D341Med (cell line): ENCODE measurements around the gene ZNF593OS.

Experiments
- DNase-seq: peaks from one replicate; pipeline ENCODE4 v3.0.0; 2012; ENCODE audit warnings: low spot score

The ZNF593OS gene

DNA sequence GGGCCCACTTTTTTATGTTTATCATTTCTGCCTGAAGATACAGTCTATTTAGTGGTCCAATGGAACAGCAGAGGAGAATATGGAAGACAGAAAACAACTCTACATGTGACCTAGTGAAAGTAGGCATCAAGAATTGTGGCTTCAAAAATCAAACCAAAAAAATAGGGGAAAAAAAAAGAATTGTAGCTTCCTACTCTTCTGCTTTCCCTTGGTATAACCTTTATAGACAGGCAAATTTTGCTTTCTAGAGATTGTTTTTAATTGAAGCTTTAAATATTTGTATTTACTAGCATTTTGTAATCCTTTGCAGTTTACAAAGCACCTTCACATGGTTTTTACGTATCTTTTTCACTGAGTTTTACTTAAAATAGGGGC lies 45.7 kb downstream of the ZNF593OS start:
- no peak for DNase-seq

DNA sequence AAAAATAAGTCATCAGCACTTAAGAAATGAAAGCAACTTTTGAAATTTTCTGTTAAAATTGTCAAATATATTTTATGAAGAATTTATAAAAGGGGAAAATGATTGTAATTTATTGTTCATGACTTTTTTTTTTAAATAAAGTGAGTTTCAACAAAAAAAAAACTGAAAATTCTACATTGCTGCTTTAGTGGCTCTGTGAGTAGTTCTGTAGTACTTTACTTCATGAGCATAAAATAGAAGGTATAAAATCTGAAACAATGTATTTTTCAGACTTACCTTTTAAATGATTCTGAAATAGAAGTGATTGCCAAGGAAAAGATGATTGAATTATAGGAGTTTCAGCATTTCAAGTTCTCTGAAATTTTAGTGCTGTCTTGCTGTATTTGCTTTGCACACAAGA lies 46.2 kb downstream of the ZNF593OS start:
- no peak for DNase-seq

DNA sequence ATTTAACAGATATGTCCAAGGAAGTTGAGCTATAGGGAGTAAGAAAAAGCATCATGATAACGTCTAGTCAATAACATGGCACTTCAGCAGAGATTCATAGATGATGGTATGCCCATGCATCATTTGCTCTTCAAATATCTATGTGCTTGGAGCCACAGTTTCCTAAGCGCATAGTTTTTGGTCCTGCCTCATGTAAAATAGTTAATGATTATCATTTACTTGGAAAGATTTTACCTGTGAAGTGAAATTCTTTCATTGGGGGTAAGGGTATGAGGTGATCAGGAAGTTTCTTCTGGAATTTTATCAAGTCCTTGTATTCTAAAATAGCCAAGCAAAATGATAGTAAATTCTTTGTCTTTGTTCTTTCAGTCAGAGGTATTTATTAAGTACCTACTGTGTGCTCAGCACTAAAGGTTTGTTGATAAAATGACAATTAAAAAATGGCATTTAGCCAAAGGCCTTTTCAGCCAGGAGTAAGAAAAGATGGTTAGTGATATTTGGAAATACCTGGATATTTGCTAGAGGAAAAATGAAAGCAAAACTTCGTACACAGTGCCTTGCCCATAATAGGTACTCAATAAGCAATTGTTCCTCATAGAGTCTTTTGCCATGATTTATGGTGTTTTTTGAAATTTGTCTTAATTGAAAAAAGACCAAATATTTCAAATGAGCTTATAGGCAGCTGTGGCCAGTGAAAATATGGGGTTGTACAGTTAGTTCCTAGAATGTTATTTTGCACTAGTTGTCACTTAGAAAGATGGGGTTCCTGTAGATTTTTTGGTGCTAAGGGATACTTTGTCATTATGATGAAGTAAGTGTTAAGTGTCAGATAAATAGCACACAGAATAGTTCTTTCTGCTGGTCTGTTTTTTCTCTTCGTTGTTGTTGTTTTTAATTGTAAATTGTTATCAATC lies 47.0 kb downstream of the ZNF593OS start:
- DNase-seq, result no peak

DNA sequence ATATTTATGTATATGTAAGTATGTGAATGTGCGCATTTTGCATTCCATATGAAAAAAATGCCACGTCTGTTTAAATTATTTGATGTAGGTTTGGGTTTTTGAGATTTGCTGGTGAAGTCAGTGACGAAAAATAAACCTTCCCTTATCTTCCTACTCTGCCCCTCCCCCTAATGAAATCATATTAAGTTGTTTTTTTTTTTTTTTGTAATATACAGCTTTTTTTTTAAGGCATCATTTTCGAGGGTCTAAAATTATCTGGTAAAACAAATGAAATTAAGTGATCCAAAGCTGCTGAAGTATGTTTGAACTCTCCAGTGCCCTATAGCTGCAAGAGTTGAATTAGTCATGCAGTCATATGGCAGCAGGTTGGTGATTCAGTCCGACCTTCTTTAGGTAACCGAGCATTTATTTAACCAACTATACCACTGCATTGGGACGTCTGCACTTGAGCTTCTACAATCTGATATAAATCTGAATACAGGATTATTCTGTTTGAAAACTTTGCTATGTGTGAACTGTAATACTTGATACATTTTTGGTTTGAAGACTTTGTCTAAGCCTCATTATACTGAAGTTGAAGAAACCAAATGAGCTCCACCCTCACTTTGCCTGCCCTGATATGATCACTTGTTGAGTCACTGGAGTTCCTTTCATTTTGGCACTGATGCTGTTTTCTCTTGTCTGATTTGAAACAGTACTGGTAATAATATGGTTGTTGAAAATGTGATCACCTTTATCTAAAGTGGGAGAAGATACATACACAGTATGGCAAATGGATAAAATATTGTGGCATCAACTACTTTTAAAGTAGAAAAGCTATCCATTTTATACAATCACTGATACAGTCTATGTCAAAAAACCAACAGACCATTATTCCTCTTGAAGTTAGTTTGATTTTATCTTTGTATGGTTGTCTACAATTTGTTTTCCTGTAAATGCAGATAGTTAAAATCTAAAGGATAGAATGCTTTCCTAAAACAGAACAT lies 48.4 kb downstream of the ZNF593OS start:
- DNase-seq, result no peak

DNA sequence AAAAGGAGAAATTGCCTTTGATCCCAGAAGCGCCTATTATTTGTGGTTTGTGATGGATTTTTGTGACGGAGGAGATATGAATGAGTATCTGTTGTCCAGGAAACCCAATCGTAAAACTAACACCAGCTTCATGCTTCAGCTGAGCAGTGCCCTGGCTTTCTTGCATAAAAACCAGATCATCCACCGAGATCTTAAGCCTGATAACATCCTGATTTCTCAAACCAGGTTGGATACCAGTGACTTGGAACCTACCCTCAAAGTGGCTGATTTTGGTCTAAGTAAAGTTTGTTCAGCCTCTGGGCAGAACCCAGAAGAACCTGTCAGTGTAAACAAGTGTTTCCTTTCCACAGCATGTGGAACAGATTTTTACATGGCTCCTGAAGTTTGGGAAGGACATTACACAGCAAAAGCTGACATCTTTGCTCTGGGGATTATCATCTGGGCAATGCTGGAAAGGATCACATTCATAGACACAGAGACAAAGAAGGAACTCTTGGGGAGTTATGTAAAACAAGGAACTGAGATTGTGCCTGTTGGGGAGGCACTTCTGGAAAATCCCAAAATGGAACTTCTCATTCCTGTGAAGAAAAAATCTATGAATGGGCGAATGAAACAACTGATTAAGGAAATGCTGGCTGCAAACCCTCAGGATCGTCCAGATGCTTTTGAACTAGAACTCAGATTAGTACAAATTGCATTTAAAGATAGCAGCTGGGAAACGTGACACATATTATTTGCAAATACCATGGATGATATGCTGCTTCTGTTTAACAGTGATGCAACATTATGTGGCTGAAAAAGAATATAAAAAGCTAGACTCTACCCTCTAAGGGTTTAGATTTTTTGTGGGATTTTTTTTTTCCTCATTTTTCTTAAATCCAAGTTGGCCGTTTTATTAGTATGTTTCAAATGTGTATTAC lies 49.5 kb downstream of the ZNF593OS start:
- DNase-seq, result no peak

DNA sequence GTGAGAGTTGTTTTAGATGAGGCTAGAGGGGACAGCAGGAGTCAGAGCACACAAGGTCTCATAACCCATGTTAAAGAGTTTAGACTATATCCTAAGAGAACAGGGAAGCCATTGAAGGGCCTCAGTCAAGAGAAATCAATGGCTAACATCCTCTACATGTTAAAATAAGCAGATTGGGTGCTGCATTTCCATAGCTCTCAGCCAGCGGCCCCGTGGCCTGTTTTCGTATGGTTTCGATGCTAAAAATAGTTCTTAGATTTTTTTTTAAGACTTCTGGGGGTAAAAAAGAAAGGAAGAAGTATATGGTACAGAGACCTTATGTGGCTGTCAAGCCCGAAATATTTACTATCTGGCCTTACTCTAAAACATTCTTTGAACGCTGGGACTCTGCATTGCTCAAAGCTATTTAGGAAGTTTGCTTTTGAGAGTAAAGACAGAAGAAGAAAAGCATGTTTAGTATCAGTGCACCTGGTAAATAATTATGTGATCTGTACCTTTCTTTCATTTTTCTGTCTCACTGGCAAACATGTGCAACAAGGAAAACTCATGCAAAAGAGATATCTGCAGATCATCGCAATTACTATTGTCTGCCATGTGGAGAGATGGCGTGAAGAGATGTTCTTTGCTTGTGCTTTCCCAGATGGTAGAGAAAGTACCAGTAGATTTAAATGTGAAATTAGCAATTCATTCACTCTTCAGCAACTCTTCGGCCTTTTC lies 51.6 kb downstream of the ZNF593OS start:
- DNase-seq, result no peak
